Heart right ventricle (tissue), 16 donors: Measurements from ENCODE around the gene NSL1. TPM values are rescaled to one million over a fixed set of nuclear protein-coding genes. Genes with fewer than 3 reads are reported as not detected.

Experiments used
- ATAC-seq, 8 donors: fragments of 200-7000 bp; cut with Tn5 transposase; one replicate each; pipeline ENCODE4 v1.9.1; 2020; ENCODE audit warnings: mild to moderate bottlenecking in 8 of 8, moderate library complexity in 8 of 8, moderate number of reproducible peaks in 1 of 8
- DNase-seq, 2 donors: peaks; one replicate each; pipeline ENCODE4 v3.0.0-alpha.2; 2020
- H3K27ac ChIP-seq, 10 donors: fragments of 200-600 bp; sonication (generic) in 2 of 10; one replicate each; pipeline versions ENCODE4 v1.5.0 to v1.8.0; 2020 to 2022; ENCODE audit warnings: mild to moderate bottlenecking in 3 of 10
- H3K27me3 ChIP-seq, 7 donors: fragments of 200-600 bp; one replicate each; pipeline ENCODE4 v1.8.0; 2021 to 2022; ENCODE audit warnings: mild to moderate bottlenecking in 2 of 7
- H3K36me3 ChIP-seq, 9 donors: fragments of 200-600 bp; sonication (generic) in 1 of 9; one replicate each; pipeline versions ENCODE4 v1.5.0 to v1.8.0; 2020 to 2022; ENCODE audit warnings: mild to moderate bottlenecking in 2 of 9
- H3K4me1 ChIP-seq, 9 donors: fragments of 200-600 bp; sonication (generic) in 1 of 9; one replicate each; pipeline versions ENCODE4 v1.5.0 to v1.8.0; 2020 to 2022; ENCODE audit warnings: mild to moderate bottlenecking in 4 of 9
- H3K4me3 ChIP-seq, 10 donors: fragments of 200-600 bp; sonication (generic) in 2 of 10; one replicate each; pipeline versions ENCODE4 v1.5.0 to v1.8.0; 2020 to 2022; ENCODE audit warnings: mild to moderate bottlenecking in 7 of 10, moderate library complexity in 2 of 10
- H3K9me3 ChIP-seq, 11 donors: fragments of 200-600 bp in 10 of 11; sonication (generic) in 2 of 11; one replicate each; pipeline versions ENCODE4 v1.5.0 to v1.8.0; 2013 to 2022; ENCODE audit warnings: mild to moderate bottlenecking in 2 of 11, control low read depth in 1 of 11, moderate library complexity in 1 of 11
- WGBS, 2 donors: extraction: QIAGEN DNeasy Blood & Tissue Kit; methylation state at CpG; one replicate each; pipeline ENCODE4 v1.1.7; 2013; ENCODE audit warnings: inconsistent platforms in 1 of 2; 5-methylcytosine and 5-hydroxymethylcytosine counted together
- intact Hi-C, 10 donors: fragments of 100-400 bp; cut with DNase I; formaldehyde crosslinking; loops; one replicate each; pipeline versions ENCODE4 v1.11.1 to v1.14.2; 2022
- polyA plus RNA-seq, 2 donors: library from polyadenylated mRNA; stranded (reverse); fragments of 200-250 nt; gene quantifications; one replicate each; pipeline ENCODE4 v1.2.3, GENCODE V29; 2013
- total RNA-seq, 10 donors: library from RNA; stranded (reverse); fragmentation: NEBNext Ultra II Directional in 3 of 10; extraction: Animal tissue kit (Norgen Biotek cat#: 25700) in 3 of 10; gene quantifications; one replicate each; pipeline versions ENCODE4 v1.2.1 to v1.2.4, GENCODE V29; 2021 to 2023
- TF ChIP-seq, protein P1 (sequence below), 9 donors: fragments of 200-600 bp; sonication (generic) in 2 of 9; IDR thresholded peaks; one replicate each; pipeline versions ENCODE4 v1.5.0 to v1.8.0; 2021 to 2022; ENCODE audit warnings: antibody characterized with exemption in 9 of 9, mild to moderate bottlenecking in 5 of 9, moderate library complexity in 1 of 9
- donor health status: Arrhythmogenic right ventricular cardiomyopathy.
- donor health status: ischemic (EF 13 %, LVEDD 7.1; RV severe dilation, severe dysfunction).
- donor health status: healthy with polysubstance abuse.
- donor health status: DM: no; HTN: yes; CAD: no.
- donor health status: DM: no; HTN: no; CAD: no.
- donor health status: ischemic (EF 25% LVEDD 6.9; RV normal size, moderate dysfunction).
- donor health status: ischemic (EF 25% LVEDD 5.7; RV mildly dilated, moderate dysfunction).
- donor health status: healthy.
- donor health status: DM: yes; HTN: yes; CAD: no.
- donor health status: Ischemic cardiomyopathy.
- donor health status: ischemic (EF 35%, LVEDD 5.7; RV mildly dilated, moderate dysfunction).
- donor health status: nonischemic (EF 11% LVEDD 7.7; RV severe dilation, severe dysfunction).
- donor health status: DM: yes; HTN: yes; CAD: no.
- donor health status: PGD.
- donor health status: ischemic (EF 29% LVEDD 5.4; RV normal size, mild dysfunction).
- donor health status: nonischemic (EF 23%, LVEDD 6.1; RV moderate dilation, normal function).

Gene NSL1
- total and polyA plus RNA-seq, 12 donors, result 9.4 to 30.1 (median 23.7) TPM

DNA sequence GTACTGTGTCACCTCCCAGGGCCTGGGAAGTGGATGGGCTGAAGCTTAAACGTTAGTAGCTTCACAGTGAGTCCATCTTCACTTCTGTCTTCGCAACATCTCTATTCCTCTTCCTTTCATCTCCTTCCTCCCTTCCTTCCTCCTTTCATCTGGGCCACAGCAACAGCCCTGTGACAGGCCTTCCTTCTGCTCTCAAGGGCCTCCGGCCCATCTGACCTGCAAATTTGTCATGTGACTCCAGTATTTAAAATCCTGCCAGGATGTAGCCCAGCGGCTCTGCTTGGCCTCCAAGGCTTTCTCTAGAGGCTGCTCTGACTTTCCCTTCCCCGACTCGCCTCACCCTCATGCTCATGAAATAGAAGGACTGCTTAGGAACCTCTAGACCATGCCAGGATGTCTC, 81.0 kb downstream of the NSL1 start:
- Histone ChIP-seq H3K36me3 (no peaks in the 10 kb centered on the region), H3K27ac (no peak overlapping the region), H3K27me3 (no peaks in the 10 kb centered on the region), H3K4me3 (no peak overlapping the region), H3K9me3 (no peaks in the 10 kb centered on the region), H3K4me1 (no peaks in the 10 kb centered on the region)
- intact Hi-C loops, result loop anchor here in 1 of 10 donors (10.0 kb wide), 1 partner anchor 56 kb away; no protein-coding TSS in a partner anchor
- TF ChIP-seq, protein P1, sequence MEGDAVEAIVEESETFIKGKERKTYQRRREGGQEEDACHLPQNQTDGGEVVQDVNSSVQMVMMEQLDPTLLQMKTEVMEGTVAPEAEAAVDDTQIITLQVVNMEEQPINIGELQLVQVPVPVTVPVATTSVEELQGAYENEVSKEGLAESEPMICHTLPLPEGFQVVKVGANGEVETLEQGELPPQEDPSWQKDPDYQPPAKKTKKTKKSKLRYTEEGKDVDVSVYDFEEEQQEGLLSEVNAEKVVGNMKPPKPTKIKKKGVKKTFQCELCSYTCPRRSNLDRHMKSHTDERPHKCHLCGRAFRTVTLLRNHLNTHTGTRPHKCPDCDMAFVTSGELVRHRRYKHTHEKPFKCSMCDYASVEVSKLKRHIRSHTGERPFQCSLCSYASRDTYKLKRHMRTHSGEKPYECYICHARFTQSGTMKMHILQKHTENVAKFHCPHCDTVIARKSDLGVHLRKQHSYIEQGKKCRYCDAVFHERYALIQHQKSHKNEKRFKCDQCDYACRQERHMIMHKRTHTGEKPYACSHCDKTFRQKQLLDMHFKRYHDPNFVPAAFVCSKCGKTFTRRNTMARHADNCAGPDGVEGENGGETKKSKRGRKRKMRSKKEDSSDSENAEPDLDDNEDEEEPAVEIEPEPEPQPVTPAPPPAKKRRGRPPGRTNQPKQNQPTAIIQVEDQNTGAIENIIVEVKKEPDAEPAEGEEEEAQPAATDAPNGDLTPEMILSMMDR (IDR thresholded peaks at IDR 0.05), result no peak
- WGBS, 2 donors, result 70 to 71% methylated on average over 6 of the region's 6 CpGs
- no peak for ATAC-seq
- DNase-seq, result no peak

DNA sequence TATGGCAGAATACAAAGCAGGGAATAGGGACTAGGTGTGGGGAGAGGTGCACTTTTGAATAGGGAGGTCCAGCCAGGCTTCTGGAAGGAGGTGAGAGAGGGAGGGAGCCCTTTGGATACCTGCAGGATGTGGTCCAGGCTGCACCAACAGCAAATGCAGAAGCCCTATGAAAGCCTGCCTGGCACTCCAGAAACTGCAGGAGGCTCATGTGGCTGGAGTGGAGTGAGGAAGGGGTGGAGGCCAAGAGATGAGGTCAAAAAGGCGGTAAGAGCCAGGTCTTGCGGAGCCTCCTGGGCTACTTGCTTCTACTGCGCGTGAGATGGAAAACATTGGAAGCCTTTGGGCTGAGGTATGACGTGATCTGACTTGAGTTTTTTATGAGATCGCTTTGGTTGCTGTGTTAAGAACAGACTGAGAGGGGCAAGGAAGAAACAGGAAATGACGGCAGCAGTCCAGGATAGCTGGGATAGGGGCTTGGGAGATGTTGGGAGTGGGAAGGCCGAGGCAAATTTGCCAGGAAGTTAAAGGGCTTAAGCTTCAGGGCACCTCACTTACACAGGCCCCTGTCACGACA, 87.5 kb downstream of the NSL1 start:
- H3K27me3 ChIP-seq, result peaks cover 0 to 27% (median 0%) of the 10 kb centered on the region in 7 donors
- H3K9me3 ChIP-seq, result no peaks in the 10 kb centered on the region
- no peak overlapping the region for H3K27ac ChIP-seq
- no peak overlapping the region for H3K4me3 ChIP-seq
- WGBS, 2 donors, result 77 to 88% methylated on average over 9 of the region's 9 CpGs
- H3K36me3 ChIP-seq, result no peaks in the 10 kb centered on the region
- H3K4me1 ChIP-seq, result peaks cover 4 to 21% (median 15%) of the 10 kb centered on the region in 9 donors
- no peak for DNase-seq
- ATAC-seq, result no peak
- intact Hi-C loops, result no loop called here
- TF ChIP-seq, protein P1 (IDR thresholded peaks at IDR 0.05), result no peak

DNA sequence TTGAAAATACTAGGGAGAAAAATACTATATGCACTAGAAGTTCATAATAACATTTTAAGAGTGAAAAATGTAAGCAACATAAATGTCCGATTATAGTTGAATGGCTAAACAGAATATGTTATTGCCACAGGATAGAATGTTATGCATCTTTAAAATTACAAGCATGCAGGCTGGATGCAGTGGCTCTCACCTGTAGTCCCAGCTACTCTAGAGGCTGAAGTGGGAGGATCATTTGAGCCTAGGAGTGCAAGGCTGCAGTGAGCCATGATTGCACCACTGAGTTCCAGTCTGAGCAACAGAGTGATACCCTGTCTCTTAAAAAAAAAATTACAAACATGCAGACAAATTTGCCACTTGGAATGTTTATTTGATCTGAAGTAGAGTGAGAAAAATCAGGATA, 88.9 kb downstream of the NSL1 start:
- WGBS, 2 donors, result 68 to 76% methylated on average over 1 of the region's 1 CpG
- TF ChIP-seq, protein P1 (IDR thresholded peaks at IDR 0.05), result no peak
- intact Hi-C loops, result no loop called here
- H3K27me3 ChIP-seq, result peaks cover 0 to 39% (median 3%) of the 10 kb centered on the region in 7 donors
- H3K9me3 ChIP-seq, result no peaks in the 10 kb centered on the region
- H3K27ac ChIP-seq, result no peak overlapping the region
- H3K4me1 ChIP-seq, result peaks cover 5 to 33% (median 24%) of the 10 kb centered on the region in 9 donors
- H3K36me3 ChIP-seq, result no peaks in the 10 kb centered on the region
- DNase-seq (no peak), ATAC-seq (no peak)
- H3K4me3 ChIP-seq, result no peak overlapping the region

DNA sequence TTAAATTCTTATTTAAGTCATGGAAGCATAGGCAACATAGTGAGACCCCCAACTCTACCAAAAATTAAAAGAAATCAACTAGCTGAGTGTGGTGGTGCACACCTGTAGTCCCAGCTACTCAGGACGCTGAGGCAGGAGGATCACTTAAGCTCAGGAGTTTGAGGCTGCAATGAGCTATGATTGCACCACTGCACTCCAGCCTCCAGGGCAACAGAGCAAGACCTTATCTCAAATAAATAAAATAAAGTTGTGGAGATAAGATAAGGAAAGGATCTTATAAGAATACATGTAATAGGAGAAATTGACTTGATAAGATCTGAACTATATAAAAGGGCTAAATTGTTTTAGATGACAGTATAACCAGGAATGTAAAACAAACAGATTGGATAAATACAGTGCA, 89.7 kb downstream of the NSL1 start:
- no peaks in the 10 kb centered on the region for H3K36me3 ChIP-seq
- DNase-seq (no peak), ATAC-seq (no peak)
- H3K4me3 ChIP-seq, result no peak overlapping the region
- no peaks in the 10 kb centered on the region for H3K9me3 ChIP-seq
- H3K4me1 ChIP-seq, result peaks cover 5 to 33% (median 24%) of the 10 kb centered on the region in 9 donors
- WGBS, 2 donors, result 72 to 83% methylated on average over 1 of the region's 1 CpG
- TF ChIP-seq, protein P1 (IDR thresholded peaks at IDR 0.05), result no peak
- no peak overlapping the region for H3K27ac ChIP-seq
- peaks cover 0 to 47% (median 9%) of the 10 kb centered on the region in 7 donors for H3K27me3 ChIP-seq
- intact Hi-C loops, result no loop called here
